Sigmoid colon (tissue), 4 donors: ENCODE data around the gene MERTK.

ENCODE experiments used
- EP300 ChIP-seq, 4 donors: sonication (generic); formaldehyde crosslinking; IDR thresholded peaks; one replicate each; pipeline ENCODE4 v1.6.1; 2017; ENCODE audit warnings: antibody characterized with exemption in 4 of 4
- POLR2A ChIP-seq, 2 donors: fragments of 450-650 bp; IDR thresholded peaks; one replicate each; pipeline ENCODE4 v1.6.1; 2016; ENCODE audit warnings: antibody characterized with exemption in 2 of 2, mild to moderate bottlenecking in 2 of 2, moderate library complexity in 2 of 2
- POLR2AphosphoS5 ChIP-seq, 4 donors: sonication (generic); formaldehyde crosslinking; IDR thresholded peaks; one replicate each; pipeline ENCODE4 v1.6.1; 2017; ENCODE audit warnings: antibody characterized with exemption in 4 of 4
- TF ChIP-seq, protein P1 (sequence below), 4 experiments: fragments of 450-650 bp in 3 of 4; fragments of 200-600 bp in 1 of 4; IDR thresholded peaks; one replicate each; pipeline ENCODE4 v1.5.1; 2016 to 2019; ENCODE audit warnings: antibody characterized with exemption in 4 of 4, mild to moderate bottlenecking in 3 of 4, moderate library complexity in 2 of 4

GRCh38 chr2:112018846-112019245 is 120.4 kb downstream of the MERTK start:
- TF ChIP-seq, protein P1, sequence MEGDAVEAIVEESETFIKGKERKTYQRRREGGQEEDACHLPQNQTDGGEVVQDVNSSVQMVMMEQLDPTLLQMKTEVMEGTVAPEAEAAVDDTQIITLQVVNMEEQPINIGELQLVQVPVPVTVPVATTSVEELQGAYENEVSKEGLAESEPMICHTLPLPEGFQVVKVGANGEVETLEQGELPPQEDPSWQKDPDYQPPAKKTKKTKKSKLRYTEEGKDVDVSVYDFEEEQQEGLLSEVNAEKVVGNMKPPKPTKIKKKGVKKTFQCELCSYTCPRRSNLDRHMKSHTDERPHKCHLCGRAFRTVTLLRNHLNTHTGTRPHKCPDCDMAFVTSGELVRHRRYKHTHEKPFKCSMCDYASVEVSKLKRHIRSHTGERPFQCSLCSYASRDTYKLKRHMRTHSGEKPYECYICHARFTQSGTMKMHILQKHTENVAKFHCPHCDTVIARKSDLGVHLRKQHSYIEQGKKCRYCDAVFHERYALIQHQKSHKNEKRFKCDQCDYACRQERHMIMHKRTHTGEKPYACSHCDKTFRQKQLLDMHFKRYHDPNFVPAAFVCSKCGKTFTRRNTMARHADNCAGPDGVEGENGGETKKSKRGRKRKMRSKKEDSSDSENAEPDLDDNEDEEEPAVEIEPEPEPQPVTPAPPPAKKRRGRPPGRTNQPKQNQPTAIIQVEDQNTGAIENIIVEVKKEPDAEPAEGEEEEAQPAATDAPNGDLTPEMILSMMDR (IDR thresholded peaks at IDR 0.05), result no peak
- TF ChIP-seq POLR2A (IDR thresholded peaks at IDR 0.05), result no peak
- TF ChIP-seq POLR2AphosphoS5 (IDR thresholded peaks at IDR 0.05), result no peak
- no peak for TF ChIP-seq EP300 (IDR thresholded peaks at IDR 0.05)
